ENCODE data around the gene DHRS7B. TPM values are rescaled to one million over a fixed set of nuclear protein-coding genes. Genes with fewer than 3 reads are reported as not detected.
"Not testable (repeated sequence)": the region's sequence is repeated elsewhere in the genome, so short reads cannot be mapped to it uniquely, and the experiment has no call there.

DHRS7B gene
- total RNA-seq, 4 donors from 2014 or later = 24.3 to 35.1 (median 33.7) TPM

GRCh38 chr17:21190078-21190477 is 63.3 kb downstream of the DHRS7B start:
- Histone ChIP-seq H3K36me3 (peaks cover 0 to 66% (median 0%) of the 10 kb centered on the region in 3 donors), H3K4me1 (peaks cover 0 to 25% (median 3%) of the 10 kb centered on the region in 4 donors), H3K9me3 (no peaks in the 10 kb centered on the region), H3K27ac (peak overlapping the region in 1 of 4 donors; percentile 61), H3K4me3 (no peak overlapping the region), H3K27me3 (no peaks in the 10 kb centered on the region)
- 89 to 91% methylated on average over 6 of the region's 6 CpGs for WGBS, 2 donors
- no peak for DNase-seq (ENCODE audit: low spot score in 2 of 2)
- TF ChIP-seq EP300 (IDR thresholded peaks at IDR 0.05) = no peak
- no peak for TF ChIP-seq CTCF (IDR thresholded peaks at IDR 0.05)
- no peak for TF ChIP-seq POLR2A (IDR thresholded peaks at IDR 0.05)

DNA sequence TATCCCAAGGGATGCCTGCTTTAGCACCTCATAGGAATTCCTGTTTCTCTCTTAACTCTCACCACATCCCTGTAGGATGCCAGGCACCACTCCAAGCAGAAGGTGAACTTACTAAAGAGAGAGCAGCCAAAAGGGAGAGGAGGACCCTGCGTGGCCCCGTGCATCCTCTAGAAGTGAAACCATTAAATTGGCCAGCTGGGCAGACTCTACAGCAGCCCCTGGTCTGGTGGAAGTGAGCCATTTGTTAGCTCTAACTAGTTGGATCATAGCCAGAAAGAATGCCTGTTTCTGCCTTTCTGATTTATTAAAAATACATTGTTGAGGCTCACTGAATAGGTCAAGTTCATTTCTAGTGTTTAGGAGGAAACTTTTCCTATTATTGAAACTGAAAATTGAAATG is 64.9 kb downstream of the DHRS7B start:
- Histone ChIP-seq H3K27me3 (no peaks in the 10 kb centered on the region), H3K4me1 (peaks cover 0 to 32% (median 3%) of the 10 kb centered on the region in 4 donors), H3K36me3 (peaks cover 0 to 65% (median 1%) of the 10 kb centered on the region in 3 donors), H3K4me3 (no peak overlapping the region), H3K9me3 (no peaks in the 10 kb centered on the region), H3K27ac (peak overlapping the region in 2 of 4 donors; percentile 34 to 61)
- no peak for DNase-seq (ENCODE audit: low spot score in 2 of 2)
- WGBS, 2 donors = 56 to 60% methylated on average over 2 of the region's 2 CpGs
- TF ChIP-seq POLR2A (IDR thresholded peaks at IDR 0.05) (no peak), EP300 (IDR thresholded peaks at IDR 0.05) (no peak), CTCF (IDR thresholded peaks at IDR 0.05) (no peak)

DNA sequence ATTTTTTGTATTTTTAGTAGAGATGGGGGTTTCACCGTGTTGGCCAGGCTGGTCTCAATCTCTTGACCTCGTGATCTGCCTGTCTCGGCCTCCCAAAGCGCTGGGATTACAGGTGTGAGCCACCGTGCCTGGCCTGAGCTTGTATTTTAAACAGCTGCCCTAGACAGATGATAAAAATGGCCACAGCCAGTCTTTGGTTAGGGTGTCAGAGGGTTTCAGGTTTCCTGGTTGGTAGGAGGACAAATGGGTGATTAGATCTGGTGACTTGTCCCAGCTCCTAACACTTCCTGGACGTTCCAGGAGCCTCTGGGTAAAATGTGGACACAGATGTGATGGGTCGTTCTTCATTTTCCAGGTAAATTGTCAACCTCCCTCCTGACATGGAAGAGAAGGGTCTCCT is 65.7 kb downstream of the DHRS7B start:
- H3K36me3 ChIP-seq = peaks cover 0 to 71% (median 6%) of the 10 kb centered on the region in 3 donors
- peaks cover 0 to 32% (median 3%) of the 10 kb centered on the region in 4 donors for H3K4me1 ChIP-seq
- not testable (repeated sequence) for H3K9me3 ChIP-seq; H3K4me3 ChIP-seq; DNase-seq (ENCODE audit: low spot score in 2 of 2); H3K27me3 ChIP-seq; H3K27ac ChIP-seq
- 96 to 97% methylated on average over 7 of the region's 7 CpGs for WGBS, 2 donors

GRCh38 chr17:21193031-21193430 is 66.3 kb downstream of the DHRS7B start:
- no peak overlapping the region for H3K27ac ChIP-seq
- no peaks in the 10 kb centered on the region for H3K27me3 ChIP-seq
- DNase-seq (ENCODE audit: low spot score in 2 of 2) = no peak
- no peaks in the 10 kb centered on the region for H3K9me3 ChIP-seq
- H3K4me3 ChIP-seq = no peak overlapping the region
- peaks cover 0 to 77% (median 11%) of the 10 kb centered on the region in 3 donors for H3K36me3 ChIP-seq
- 76 to 82% methylated on average over 5 of the region's 5 CpGs for WGBS, 2 donors
- peaks cover 0 to 32% (median 3%) of the 10 kb centered on the region in 4 donors for H3K4me1 ChIP-seq
- TF ChIP-seq POLR2A (IDR thresholded peaks at IDR 0.05) (no peak), CTCF (IDR thresholded peaks at IDR 0.05) (no peak), EP300 (IDR thresholded peaks at IDR 0.05) (no peak)

DNA sequence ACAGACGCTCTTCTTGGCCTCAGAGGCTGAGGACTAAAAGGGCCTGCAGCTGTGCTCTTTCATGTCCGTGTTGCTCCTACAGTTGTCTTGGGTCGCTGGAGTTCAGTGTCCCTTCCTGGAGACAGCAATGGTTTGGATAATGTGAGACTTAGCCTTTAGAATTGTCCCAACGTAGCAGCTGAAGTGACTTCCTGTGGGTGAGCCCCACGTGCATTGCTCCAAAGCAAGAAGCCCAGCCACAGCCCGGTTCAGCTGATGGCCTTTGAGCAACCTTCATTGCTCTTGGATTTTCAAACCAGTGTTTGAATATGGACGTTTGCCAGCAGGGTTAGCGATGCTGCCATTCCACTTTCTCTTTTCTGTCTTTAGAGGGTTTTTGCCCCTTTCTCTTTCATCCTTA is 67.5 kb downstream of the DHRS7B start:
- Histone ChIP-seq H3K4me3 (no peak overlapping the region), H3K36me3 (peaks cover 0 to 76% (median 15%) of the 10 kb centered on the region in 3 donors), H3K4me1 (peaks cover 0 to 33% (median 3%) of the 10 kb centered on the region in 4 donors), H3K27me3 (no peaks in the 10 kb centered on the region), H3K9me3 (no peaks in the 10 kb centered on the region), H3K27ac (peak overlapping the region in 2 of 4 donors; percentile 28 to 56)
- peak in 1 of 2 donors; percentile 15 for DNase-seq (ENCODE audit: low spot score in 2 of 2)
- no peak for TF ChIP-seq POLR2A (IDR thresholded peaks at IDR 0.05)
- no peak for TF ChIP-seq CTCF (IDR thresholded peaks at IDR 0.05)
- TF ChIP-seq EP300 (IDR thresholded peaks at IDR 0.05) = no peak
- WGBS, 2 donors = 37% methylated on average over 8 of the region's 8 CpGs

Measured in tibial nerve (tissue), 4 donors.